Measurements from ENCODE around the gene ZNF574.

The ZNF574 gene

GRCh38 chr19:42057846-42058245, 18.1 kb upstream of the ZNF574 start:
- no peak for DNase-seq

- DNase-seq: no peak
Observed at GRCh38 chr19:42059196-42059595, 16.8 kb upstream of the ZNF574 start.

GRCh38 chr19:42060117-42060516, 15.8 kb upstream of the ZNF574 start:
- DNase-seq: no peak

- no peak for DNase-seq
Observed at GRCh38 chr19:42062381-42062780, 13.6 kb upstream of the ZNF574 start.

- no peak for DNase-seq
Observed at GRCh38 chr19:42064432-42064831, 11.5 kb upstream of the ZNF574 start.

- DNase-seq: no peak
Observed at GRCh38 chr19:42065051-42065450, 10.9 kb upstream of the ZNF574 start.

GRCh38 chr19:42065511-42065910, 10.5 kb upstream of the ZNF574 start:
- no peak for DNase-seq

GRCh38 chr19:42066075-42066754, 9.8 kb upstream of the ZNF574 start:
- no peak for DNase-seq

- no peak for DNase-seq
Observed at GRCh38 chr19:42067315-42067888, 8.6 kb upstream of the ZNF574 start.

- no peak for DNase-seq
Observed at GRCh38 chr19:42068361-42068755, 7.6 kb upstream of the ZNF574 start.

- no peak for DNase-seq
Observed at GRCh38 chr19:42068756-42069571, 7.0 kb upstream of the ZNF574 start.

GRCh38 chr19:42069619-42070351, 6.2 kb upstream of the ZNF574 start, which contains the start of gene GRIK5:
Gene GRIK5, minus strand, starts transcription at chr19:42070206. Its CDS starts 4,436 bp downstream, at chr19:42065770.
- no peak for DNase-seq

GRCh38 chr19:42071247-42071646, 4.7 kb upstream of the ZNF574 start:
- DNase-seq: no peak

GRCh38 chr19:42074513-42075363, 1.2 kb upstream of the ZNF574 start:
- DNase-seq: no peak

GRCh38 chr19:42075364-42075615, 676 bp upstream of the ZNF574 start:
- DNase-seq: no peak

- no peak for DNase-seq
Observed at GRCh38 chr19:42076380-42076944, 496 bp downstream of the ZNF574 start.

- no peak for DNase-seq
Observed at GRCh38 chr19:42078058-42078457, 2.1 kb downstream of the ZNF574 start.

GRCh38 chr19:42078538-42079275, 2.7 kb downstream of the ZNF574 start:
- DNase-seq: no peak

GRCh38 chr19:42079276-42079669, 3.3 kb downstream of the ZNF574 start:
- no peak for DNase-seq

- no peak for DNase-seq
Observed at GRCh38 chr19:42079886-42080763, 4.2 kb downstream of the ZNF574 start.
